Esophagus mucosa (tissue), 1 donor: ENCODE results near the gene CDK13. TPM values are rescaled to one million over a fixed set of nuclear protein-coding genes. Genes with fewer than 3 reads are reported as not detected.
"Not testable (repeated sequence)": the region's sequence is repeated elsewhere in the genome, so short reads cannot be mapped to it uniquely, and the experiment has no call there.

Source experiments
- ATAC-seq: fragments of 200-7000 bp; cut with Tn5 transposase; one replicate; pipeline ENCODE4 v1.9.1; 2020
- total RNA-seq: library from RNA; stranded (reverse); gene quantifications from one replicate; pipeline ENCODE4 v1.2.4, GENCODE V29; 2023
- donor health status: DM: yes; HTN: yes; CAD: no.

CDK13 gene
- total RNA-seq, 1 donor from 2014 or later = 34.6 TPM

GRCh38 chr7:40102897-40103296 lies 152.8 kb downstream of the CDK13 start:
- no peak for ATAC-seq

DNA sequence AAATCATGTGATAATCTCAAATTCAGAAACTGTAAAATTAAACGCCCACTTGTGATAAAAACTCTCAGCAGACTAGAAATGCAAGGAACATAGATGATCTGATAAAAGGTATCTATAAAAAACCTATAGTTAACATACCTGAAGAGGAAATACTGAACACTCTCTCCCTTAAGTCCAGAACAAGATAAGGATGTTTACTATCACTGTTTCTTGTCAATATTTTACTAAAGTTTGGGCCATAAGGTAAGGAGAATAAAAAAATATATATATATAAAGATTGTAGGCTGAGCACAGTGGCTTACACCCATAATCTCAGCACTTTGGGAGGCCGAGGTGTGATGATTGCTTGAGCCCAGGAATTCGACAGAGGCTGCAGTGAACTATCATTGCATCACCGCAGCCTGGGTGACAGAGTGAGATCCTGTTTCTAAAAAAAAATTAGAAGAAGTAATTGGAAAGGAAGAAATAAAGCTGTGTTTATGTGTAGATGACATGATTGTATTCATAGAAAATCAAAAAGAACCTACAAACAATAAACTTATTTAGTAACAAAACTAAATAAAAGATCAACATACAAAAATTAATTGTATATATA lies 155.9 kb downstream of the CDK13 start:
- ATAC-seq = no peak

- ATAC-seq = no peak
These were observed 165.9 kb downstream of the CDK13 start for GRCh38 chr7:40115936-40116335.

DNA sequence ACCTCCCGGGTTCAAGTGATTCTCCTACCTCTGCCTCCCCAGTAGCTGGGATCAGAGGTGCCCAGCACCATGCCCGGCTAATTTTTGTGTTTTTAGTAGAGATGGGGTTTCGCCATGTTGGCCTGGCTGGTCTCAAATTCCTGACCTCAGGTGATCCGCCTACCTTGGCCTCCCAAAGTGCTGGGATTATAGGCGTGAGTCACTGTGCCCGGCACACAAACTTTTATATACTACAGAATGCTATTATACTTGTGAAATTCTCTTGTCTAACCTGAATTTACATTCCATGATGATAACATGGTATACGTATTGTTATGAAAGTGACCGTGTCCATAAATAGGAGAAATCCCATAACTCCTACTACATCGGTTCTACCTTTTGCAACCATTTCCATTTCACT lies 167.1 kb downstream of the CDK13 start:
- ATAC-seq = peak; percentile 83

- ATAC-seq = not testable (repeated sequence)
These were observed 168.1 kb downstream of the CDK13 start for GRCh38 chr7:40118201-40118600.

- ATAC-seq = no peak
These were observed 170.0 kb downstream of the CDK13 start for GRCh38 chr7:40120020-40120419.

- not testable (repeated sequence) for ATAC-seq
These were observed 172.3 kb downstream of the CDK13 start for GRCh38 chr7:40122100-40122939.

DNA sequence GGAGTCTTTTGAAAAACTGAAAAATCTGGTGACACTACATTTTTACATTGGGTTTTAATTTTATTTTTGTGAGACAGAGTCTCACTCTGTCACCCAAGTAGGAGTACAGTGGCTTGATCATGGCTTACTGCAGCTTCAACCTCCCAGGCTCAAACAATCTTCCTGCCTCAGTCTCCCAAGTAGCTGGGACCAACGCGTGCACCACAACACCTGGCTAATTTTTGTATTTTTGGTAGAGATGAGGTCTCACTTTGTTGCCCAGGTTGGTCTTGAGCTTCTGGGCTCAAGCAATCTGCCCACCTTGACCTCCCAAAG lies 172.8 kb downstream of the CDK13 start:
- ATAC-seq = no peak

- peak; percentile 65 for ATAC-seq
These were observed 183.7 kb downstream of the CDK13 start for GRCh38 chr7:40133561-40134427.

DNA sequence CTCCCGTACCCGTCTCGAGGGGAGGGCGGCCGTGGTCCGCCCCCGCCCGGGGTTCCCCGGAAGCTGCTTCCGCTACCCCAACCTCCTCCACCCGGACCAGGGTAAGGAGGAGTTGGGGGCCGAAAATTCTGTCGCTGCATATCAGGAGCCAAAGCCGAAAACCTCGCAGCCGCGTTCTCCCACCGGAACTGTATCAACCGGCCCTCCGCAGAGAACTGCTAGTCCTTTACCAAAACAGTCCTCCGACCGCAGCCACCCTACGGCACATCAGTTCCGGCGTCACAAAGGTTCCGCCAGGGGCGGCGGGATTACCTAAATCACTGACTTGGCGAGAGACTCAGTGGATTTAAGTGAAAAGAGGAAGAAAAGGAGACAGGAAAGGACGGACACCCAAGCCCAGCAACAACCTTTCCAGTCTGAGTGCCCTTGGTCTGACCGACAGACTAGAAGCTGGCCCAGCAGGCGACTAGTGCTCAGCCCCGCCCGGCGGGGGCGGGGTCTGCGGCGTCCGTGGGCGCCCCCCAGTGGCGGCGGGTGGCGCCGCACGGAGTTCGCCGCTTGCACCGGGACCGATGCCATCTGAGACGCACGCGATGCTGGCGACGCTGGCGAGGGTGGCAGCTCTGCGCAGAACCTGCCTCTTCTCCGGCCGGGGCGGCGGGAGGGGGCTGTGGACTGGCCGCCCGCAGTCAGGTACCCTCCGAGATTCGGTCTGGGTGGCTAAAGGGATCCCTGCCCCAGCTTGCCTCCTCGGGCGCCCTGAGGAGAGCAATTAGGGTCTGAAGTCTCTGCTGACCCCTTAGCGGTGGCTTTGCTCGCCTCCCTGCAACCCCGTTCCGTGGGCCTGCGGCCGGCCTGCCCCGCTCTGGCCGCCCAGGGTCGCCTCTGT lies 184.6 kb downstream of the CDK13 start, which contains the start of the genes MPLKIP and SUGCT:
TSS of gene MPLKIP (minus strand) at position 195 of the 889 bp plus-strand sequence. CDS start at position 140, 55 bp downstream.
TSS of gene SUGCT (plus strand) at position 578 of the 889 bp plus-strand sequence.
- ATAC-seq = peak; percentile 98

GRCh38 chr7:40135317-40135610 lies 185.2 kb downstream of the CDK13 start:
- ATAC-seq = no peak

DNA sequence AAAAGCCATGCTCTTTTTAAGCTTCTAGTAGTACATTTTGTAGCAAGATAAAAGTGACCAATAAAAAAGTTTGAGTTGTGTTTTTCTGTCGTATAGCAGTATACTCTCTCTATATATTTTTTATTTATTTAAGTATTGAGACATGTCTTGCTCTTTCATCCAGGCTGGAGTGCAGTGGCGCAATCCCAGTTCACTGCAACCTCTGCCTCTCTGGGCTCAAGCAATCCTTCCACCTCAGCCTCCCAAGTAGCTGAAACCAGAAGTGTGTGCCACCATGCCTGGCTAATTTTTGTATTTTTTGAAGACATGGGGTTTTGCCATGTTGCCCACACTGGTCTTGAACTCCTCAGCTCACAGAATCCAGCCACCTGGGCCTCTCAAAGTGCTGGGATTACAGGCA lies 187.5 kb downstream of the CDK13 start:
- no peak for ATAC-seq

GRCh38 chr7:40138973-40139372 lies 188.9 kb downstream of the CDK13 start:
- ATAC-seq = no peak

GRCh38 chr7:40139891-40140290 lies 189.8 kb downstream of the CDK13 start:
- not testable (repeated sequence) for ATAC-seq

GRCh38 chr7:40141916-40142315 lies 191.9 kb downstream of the CDK13 start:
- ATAC-seq = peak; percentile 96

DNA sequence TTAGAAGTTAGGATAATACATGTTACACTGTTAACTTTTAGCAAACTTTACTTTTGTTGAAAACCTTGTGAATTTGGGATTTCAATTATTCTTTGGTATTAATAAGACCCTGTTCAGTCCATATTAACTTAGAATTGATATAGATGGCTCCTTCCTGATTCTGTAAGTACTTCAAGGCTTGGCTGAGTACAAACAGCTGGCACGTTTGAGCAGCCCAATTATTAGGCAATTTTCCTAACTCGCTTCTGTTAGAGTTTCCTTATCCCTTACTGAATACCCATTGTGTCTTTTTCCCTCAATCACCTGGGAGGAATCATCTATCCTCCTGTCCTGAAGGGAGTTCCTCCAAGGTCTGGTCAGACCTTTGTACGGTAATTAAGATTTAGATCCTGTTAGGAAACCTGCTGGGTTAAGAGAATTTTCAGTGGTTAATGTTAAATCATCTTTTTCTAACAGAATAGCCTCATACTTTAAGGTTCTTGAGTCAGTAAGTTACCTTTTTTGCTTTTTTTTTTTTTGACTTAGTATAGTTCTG lies 195.6 kb downstream of the CDK13 start:
- not testable (repeated sequence) for ATAC-seq

DNA sequence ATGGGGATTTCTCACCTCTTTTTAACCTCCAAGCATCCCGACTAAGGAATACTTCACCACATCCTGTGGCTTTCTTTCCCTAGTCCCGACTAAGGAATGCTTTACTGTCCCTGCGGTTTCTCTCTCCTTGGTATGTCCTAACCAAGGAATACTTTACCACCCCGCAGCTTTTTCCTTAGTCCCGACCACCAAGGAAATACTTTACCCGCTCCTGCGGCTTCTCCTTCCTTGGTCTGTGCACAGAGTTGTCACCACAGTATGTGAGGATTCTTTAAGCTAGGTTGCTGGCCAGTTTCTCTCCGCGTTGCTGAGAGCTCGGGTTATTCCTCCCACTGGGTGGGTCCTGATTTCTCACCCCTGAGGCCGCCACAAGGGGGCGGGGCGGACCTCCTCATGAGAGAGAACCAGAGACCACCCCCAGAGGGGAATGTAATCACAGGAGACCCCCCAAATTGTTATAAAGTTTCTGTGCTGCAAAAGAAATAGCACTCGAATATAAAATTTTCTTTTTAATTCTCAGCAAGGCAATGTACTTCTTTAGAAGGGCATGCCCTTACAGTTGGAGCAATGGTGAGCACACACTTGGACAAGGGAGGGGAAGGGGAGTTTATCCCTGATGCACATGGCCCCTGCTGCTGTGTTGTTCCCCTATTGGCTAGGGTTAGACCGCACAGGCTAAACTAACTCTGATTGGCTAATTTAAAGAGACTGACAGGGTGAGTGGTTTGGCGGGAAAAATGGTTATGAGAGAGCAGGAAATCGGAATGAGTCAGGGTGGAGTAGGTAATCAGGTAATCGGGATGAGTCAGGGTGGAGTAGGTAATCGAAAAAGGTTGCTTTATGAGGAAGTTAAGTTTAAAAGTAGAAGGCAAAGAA lies 197.6 kb downstream of the CDK13 start:
- no peak for ATAC-seq

- ATAC-seq = not testable (repeated sequence)
These were observed 198.2 kb downstream of the CDK13 start for GRCh38 chr7:40148247-40148580.

GRCh38 chr7:40148671-40149070 lies 198.6 kb downstream of the CDK13 start:
- no peak for ATAC-seq
